GM03348 (cell line): ENCODE data around the gene CYP46A1.

ENCODE experiments used
- DNase-seq: peaks from one replicate; pipeline ENCODE4 v3.0.0; 2012; ENCODE audit warnings: low spot score

Gene CYP46A1

DNA sequence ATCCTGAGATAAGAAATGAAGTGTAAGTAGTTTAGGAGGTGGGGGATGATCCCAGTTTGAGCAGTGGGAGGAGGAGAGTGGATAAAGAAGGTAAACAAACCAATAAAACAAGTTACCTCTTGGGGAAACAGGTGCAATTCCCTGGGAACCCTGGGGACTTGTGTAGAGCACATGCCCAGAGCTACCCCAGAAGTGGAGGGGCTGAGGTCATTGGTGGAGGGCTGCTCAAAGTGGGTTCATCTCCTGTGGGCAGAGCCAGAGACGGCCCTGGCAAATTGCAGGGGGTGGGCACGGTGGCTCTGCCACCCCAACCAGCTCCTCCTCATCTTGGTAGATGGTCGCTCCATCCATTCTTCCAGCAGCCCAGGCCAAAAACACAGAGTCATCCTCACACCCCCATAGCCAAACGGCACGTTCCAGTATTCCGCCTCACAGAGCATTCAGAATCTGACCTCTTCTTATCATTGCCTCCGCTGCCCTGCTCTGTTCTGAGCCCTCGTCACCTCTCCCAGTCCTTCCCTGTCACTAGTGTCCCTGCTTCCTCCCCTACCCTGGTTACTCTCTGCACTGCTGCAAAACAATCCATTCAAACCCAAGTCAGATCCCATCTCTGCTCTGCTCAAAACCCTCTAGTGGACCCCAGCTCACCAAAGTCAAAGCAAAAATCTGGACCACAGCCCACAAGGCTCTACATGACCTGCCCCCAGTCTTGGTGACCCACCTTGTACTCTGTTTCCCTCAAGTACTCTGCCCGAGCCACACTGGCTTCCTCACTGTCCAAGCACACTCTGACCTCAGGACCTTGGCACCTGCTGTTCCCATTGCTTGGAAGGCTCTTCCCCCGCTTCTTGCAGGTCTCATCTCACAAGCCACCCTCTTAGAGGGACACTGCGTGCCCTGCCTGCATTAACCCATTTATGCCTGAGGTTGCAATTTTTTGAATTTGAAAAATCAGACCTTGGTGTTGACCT is 5.5 kb downstream of the CYP46A1 start:
- no peak for DNase-seq

DNA sequence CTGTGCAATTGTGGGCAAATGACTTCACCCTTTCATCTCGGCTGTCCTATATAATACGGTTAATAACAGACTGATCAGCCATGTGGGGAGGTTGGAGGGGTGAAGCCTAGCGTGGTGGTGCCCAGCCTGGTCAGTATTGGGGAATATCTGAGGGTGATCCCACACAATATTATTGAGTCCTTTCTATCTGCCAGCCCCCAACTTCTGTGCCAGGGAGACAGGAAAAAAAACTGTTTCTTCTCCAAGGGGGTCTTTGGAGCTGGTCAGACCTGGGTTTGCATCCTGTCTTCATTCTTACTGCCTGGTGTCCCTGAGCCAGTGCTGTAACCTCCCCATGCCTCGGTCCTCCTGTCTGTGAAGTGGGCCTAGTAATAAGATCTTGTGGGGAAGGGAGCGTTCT is 6.5 kb downstream of the CYP46A1 start:
- DNase-seq: no peak

DNA sequence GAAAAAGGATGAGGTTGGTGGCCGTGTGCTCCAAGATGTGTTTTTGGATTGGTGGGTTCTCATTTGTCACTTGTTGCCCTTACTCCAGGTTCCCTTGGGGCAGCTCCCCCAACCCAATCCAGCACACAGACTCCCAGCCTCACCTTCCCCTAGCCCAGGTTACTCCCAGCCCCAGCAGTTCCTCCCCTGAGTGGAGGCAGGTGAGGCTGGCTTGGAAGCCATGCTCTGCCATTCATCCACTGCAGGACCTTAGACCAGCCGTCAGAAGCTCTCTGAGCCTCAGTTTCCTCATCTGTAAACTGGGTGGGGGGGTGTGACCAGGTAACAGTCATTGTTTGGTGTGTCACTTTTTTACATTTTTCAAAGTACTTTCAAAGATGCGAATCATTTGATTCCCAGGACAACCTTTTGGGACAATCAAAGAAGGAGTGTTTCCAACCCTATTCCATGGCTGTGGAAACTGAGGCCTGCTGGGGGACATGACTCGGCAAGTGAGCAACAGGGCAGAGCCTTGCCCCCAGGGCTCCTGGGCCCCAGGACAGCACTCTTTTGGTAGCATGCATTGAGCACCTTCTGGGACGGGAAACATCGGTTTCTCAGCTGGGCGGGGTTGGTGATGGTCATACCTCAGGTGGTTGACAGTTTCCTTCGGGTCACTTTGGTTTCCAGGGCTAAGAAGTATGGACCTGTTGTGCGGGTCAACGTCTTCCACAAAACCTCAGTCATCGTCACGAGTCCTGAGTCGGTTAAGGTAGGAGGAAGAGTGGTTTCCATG is 7.2 kb downstream of the CYP46A1 start:
- no peak for DNase-seq

DNA sequence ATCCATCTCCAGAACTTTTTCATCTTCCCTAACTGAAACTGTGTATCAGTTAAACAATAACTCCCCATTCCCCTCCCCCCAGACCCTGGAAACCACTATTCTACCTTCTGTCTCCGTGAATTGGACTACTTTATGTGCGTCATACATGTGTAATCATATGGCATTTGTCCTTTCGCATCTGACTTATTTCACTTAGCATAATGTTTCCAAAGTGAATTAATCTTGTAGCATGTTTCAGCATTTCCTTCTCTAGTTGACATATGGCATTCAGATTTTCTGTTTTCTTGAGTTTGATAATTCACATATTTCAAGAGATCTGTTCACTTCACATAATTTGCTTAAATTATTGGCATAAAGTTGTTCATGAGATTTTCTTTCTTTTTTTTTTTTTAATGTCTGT is 9.8 kb downstream of the CYP46A1 start:
- no peak for DNase-seq

GRCh38 chr14:99696929-99697328 is 12.8 kb downstream of the CYP46A1 start:
- DNase-seq: no peak

DNA sequence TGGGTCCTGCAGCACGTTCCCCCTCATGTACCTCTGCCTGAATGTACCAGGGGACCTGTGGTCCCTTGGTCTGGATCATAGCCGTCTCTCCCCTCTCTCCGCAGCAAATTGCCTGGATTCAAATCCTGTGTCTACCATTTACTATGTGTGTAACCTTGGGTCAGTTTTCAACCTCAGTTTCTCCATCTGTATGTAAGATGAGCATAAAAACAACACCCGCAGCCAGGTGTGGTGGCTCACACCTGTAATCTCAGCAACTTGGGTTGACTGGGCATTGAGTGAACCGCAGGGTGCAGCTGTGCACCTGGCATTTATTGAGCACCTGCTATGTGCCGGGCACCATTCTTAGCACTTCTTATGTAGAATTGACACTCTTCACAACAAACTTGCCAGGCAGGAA is 14.1 kb downstream of the CYP46A1 start:
- no peak for DNase-seq

DNA sequence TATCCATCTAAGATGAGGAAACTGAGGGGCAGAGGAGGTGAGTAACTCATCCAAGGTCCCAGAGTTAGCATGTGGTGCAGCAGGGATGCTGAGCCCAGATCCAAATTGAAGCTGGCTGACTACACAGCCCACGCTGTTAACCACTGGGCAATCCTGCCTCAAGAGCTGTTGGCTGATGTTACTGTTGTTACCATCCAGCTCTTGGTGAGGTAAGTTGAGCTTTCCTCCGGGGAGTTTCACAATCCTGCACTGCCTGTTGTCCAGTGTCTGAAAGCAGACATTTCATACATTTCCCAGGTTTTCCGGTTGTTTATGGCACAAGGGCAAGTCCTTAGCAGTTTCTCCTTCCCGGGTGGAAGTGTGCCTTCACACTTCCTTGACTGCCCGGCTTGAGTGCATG is 14.5 kb downstream of the CYP46A1 start:
- DNase-seq: no peak

- no peak for DNase-seq
Observed at GRCh38 chr14:99699085-99699760, 15.1 kb downstream of the CYP46A1 start.

DNA sequence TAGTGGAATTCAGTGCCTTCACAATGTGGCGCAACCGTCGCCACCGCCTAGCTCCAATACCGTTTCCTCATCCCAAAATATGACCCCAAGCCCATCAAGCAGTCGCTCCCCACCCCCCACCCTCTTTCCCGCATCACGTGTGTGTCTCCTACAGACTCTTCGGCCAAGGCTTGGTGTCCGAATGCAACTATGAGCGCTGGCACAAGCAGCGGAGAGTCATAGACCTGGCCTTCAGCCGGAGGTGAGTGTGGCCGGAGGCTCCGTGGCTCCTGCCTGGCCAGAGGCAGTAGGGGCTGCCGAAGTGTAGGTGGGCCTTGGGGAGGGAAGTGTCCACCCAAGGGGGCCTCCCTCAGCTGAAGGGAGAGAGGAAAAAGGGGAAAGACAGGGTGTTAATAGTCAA is 15.8 kb downstream of the CYP46A1 start:
- no peak for DNase-seq

- DNase-seq: no peak
Observed at GRCh38 chr14:99700379-99700778, 16.3 kb downstream of the CYP46A1 start.

DNA sequence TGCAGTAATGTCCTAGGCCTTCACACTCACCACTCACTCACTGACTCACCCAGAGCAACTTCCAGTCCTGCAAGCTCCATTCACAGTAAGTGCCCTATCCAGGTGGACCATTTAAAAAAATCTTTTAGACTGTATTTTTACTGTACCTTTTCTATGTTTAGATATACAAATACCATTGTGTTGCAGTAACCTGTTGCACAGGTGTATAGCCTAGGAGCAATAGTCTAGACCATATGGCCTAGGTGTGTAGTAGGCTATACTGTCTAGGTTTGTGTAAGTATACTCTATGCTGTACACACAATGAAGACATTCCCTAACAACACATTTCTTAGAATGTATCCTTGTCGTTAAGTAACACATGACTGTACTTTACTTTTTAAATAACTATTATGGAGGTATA is 17.2 kb downstream of the CYP46A1 start:
- no peak for DNase-seq

- no peak for DNase-seq
Observed at GRCh38 chr14:99702115-99702514, 18.0 kb downstream of the CYP46A1 start.

GRCh38 chr14:99703381-99703780 is 19.3 kb downstream of the CYP46A1 start:
- no peak for DNase-seq

DNA sequence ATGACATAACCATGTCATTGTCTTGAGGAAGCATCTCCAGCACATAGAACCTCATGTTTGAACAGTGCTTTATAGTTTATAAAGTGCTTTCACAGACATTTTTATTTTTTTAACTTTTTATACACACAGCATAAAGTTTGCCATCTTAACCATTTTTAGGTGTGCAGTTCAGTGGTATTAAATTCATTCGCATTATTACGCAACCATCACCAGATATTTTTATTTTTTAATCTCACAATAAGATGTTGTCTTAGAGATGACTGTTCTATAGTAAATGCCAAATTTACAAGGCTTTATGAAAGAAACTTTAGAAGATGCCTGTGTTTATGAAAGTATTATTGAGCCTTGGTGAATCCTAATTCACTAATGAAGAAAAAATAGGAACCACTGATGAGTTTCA is 19.9 kb downstream of the CYP46A1 start:
- no peak for DNase-seq

- DNase-seq: no peak
Observed at GRCh38 chr14:99706107-99706900, 22.2 kb downstream of the CYP46A1 start.

GRCh38 chr14:99707420-99707819 is 23.3 kb downstream of the CYP46A1 start:
- DNase-seq: no peak

GRCh38 chr14:99707921-99708320 is 23.8 kb downstream of the CYP46A1 start:
- no peak for DNase-seq

DNA sequence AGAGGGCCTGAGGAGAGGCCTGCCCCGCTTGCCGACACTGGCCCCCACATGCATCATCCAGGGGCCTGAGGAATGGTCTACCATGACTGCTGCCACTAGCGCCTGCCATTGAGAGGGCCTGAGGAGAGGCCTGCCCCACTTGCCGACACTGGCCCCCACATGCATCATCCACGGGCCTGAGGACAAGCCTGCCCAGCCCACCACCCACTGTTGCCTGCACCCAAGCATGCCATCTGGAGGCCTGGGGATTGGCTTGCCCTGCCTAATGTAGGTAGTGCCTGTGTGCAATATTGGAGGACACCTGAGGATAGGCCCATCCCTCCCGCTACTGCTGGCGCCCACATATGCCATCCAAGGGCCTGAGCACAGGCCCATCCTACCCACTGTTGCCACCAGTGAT is 24.4 kb downstream of the CYP46A1 start:
- no peak for DNase-seq

DNA sequence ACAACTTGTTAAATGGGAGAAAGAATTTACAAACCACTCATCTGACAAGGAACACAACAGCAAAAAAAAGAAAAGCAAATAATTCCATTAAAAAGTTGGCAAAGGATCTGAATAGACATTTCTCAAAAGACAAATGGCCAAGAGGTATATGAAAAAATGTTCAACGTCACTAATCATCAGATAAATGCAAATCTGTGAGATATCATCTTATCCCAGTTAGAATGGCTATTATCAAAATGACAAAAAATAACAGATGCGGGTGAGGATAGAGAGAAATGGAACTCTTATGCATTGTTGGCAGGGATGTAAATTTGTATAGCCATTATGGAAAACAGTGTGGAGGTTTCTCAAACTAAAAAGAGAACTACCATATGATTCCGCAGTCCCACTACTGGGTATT is 29.9 kb downstream of the CYP46A1 start:
- no peak for DNase-seq

- no peak for DNase-seq
Observed at GRCh38 chr14:99715266-99716000, 31.3 kb downstream of the CYP46A1 start.
